Neural progenitor cell (in vitro differentiated cells): Measurements from ENCODE around the gene DCST2.

Experiments used
- CTCF ChIP-seq: fragments of 200-600 bp; sonication (generic); IDR thresholded peaks from 2 replicates; pipeline ENCODE4 v1.5.1; 2017; ENCODE audit warnings: antibody characterized with exemption, mild to moderate bottlenecking
- EZH2 ChIP-seq: fragments of 200-600 bp; sonication (generic); IDR thresholded peaks from 2 replicates; pipeline ENCODE4 v1.6.1; 2017; ENCODE audit warnings: antibody characterized with exemption, mild to moderate bottlenecking, moderate library complexity
- EZH2phosphoT487 ChIP-seq: fragments of 200-600 bp; sonication (generic); IDR thresholded peaks from 2 replicates; pipeline ENCODE4 v1.6.1; 2017; ENCODE audit warnings: antibody characterized with exemption

GRCh38 chr1:155006601-155007101, 26.9 kb downstream of the DCST2 start:
- TF ChIP-seq CTCF, result no peak
- TF ChIP-seq EZH2, result no peak
- TF ChIP-seq EZH2phosphoT487, result no peak
